Superior temporal gyrus (tissue), 1 donor: Measurements from ENCODE around the gene UBE2O.
A peak's percentile ranks its signal among the peaks of the same experiment; 100 is the strongest.
"Not testable (repeated sequence)": the region's sequence is repeated elsewhere in the genome, so short reads cannot be mapped to it uniquely, and the experiment has no call there.

Experiments
- DNase-seq: peaks from one replicate; pipeline ENCODE4 v3.0.0-alpha.2; 2016; ENCODE audit errors: extremely low spot score

UBE2O gene

DNA sequence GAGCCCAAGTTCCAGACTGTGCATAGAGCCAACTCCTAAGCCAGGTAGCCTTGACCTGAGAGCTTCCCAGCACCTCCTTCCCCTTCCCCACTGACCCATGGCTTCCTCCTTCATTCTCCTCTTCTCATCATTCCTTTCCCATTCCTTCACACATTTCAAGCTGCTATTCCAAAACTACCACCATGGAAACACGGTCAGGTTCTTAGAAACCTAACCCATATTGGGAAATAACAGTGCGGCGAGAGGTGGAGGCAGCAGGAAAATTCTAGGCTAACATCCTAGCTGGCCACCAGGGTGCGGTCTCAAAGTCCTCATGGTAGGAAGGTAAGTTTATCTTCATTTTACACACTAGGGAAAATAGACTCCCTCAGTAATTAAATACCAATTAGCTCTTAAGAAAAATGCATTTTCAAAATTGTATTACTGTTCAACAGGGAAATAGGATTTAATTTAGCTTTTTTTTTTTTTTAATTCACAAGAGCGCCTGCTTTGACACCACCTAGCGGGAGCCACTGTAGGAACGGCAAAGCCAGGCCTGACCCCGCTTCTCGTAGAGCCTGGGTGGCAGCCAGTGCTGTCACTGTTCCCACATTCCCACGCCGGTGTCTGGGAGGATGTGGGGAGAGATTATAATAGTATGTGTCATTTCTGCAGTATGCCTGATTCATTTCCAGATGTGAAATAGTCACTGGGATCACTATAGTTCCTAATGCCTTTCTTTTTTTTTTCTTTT is 82.5 kb downstream of the UBE2O start:
- no peak for DNase-seq

DNA sequence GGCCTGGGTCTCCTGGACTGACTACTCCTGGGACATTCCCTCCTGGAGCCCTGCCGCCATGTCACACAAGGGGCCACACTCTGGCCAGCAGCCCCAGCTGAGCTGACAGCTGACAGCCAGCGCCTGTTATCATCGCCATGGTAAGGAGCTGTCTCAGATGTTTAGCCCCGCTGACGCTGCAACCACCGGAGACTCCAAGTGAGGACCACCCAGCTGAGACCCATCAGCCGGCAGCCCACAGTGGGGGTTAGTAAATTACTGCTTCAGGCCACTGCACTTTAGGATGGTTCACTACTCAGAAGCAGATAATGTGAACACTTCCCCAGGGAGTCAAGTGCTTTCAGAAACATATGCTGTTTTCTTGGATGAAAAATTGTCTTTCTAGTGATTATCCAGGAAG is 83.1 kb downstream of the UBE2O start:
- DNase-seq = no peak

DNA sequence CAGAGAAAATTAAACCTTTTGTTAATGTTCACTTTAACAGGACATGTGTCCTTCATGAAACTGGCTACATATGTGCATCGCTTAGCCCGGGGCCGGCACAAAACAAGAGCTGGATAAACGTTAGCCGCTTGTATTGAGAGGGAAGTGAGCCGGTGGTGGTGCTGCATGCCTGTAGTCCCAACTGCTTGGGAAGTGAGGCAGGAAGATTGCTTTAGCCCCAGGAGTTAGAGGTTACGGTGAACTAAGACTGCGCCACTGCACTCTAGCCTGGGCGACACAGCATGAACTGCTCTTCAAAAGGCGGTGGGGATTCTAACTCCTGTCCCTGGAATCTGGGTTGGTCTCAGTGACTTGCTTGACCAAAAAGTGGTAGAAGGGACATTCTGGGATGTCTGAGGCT is 83.6 kb downstream of the UBE2O start:
- no peak for DNase-seq

DNA sequence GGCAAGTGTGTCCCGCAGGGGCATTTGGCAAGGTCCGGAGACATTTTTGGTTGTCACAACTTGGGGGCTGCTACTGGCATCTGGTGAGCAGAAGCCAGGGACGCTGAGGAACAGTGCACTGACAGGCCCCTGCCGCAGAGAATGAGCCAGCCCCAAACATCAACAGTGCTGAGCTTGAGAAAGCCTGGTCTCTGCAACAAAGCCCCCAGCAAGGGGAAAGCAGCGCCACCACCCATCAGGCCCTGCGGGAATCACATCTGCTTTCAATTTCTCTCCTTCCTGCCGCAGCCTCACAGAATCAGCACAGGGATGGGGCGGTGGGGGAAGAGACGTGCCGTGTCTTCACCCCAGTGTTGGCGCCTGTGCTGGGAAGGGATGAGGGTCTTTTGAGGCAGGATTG is 84.4 kb downstream of the UBE2O start:
- DNase-seq = no peak

DNA sequence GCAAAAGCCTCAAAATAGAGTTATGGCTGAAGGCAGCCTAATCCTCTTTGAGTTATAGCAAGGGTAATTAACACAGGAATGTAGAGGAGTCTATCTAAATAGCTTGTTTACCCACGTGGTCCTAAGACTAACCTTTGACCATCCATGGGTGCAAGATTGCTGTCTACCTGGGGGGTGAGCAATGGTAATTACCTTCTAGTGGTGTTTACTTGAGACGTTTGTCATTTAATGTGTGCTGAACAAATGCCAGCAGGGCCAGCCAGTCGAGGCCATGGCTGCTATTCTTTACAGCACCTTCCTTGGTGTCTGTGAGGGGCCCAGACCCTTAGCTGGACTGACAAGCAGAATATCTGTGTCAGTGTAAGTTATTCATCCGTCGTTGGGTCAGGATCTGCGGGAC is 85.3 kb downstream of the UBE2O start:
- DNase-seq = no peak

DNA sequence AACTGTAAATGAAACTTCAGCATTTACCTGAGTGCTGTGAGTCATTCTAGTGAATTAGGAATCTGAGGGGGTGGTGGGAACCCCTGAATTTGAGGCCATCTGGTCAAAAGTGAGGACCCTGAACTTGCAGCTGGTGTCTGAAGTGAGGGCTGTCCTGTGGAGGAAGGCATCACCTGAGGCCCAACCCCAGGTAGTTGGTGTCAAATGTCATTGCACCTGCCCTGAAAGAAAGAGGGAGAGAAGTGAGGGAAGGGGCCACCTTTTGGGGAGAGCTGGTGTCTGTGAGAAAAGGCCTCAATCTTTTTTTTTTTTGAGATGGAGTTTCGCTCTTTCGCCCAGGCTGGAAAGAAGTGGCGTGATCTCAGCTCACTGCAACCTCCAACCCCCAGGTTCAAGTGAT is 86.7 kb downstream of the UBE2O start:
- no peak for DNase-seq

DNA sequence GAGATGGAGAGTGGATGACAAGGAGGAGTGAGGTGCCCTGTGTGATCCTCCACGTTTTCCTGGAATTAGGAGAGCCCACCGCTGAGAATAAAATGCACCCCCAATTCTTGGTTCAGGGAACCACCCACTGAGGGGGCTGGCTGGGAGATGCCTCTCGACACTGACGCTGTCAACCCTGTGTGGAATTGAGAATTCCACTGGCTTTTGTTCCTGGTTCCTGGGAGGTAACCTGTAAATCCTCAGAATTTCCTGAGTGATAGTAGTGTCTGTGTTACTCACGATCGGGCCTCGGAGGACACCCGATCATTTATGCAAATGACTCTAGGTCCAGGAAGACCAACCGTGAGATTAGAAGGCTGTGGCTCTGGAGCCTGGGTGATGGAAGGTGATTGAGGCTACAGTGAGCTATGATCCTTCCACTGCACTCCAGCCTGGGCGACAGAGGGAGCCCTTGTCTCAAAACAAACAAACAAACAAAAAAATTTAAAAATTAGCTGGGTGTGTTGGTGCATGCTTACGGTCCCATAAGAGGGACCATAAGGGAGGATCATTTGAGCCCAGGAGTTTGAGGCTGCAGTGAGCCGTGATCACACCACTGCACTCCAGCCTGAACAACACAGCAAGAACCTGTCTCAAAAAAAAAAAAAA is 87.6 kb downstream of the UBE2O start:
- DNase-seq = no peak

DNA sequence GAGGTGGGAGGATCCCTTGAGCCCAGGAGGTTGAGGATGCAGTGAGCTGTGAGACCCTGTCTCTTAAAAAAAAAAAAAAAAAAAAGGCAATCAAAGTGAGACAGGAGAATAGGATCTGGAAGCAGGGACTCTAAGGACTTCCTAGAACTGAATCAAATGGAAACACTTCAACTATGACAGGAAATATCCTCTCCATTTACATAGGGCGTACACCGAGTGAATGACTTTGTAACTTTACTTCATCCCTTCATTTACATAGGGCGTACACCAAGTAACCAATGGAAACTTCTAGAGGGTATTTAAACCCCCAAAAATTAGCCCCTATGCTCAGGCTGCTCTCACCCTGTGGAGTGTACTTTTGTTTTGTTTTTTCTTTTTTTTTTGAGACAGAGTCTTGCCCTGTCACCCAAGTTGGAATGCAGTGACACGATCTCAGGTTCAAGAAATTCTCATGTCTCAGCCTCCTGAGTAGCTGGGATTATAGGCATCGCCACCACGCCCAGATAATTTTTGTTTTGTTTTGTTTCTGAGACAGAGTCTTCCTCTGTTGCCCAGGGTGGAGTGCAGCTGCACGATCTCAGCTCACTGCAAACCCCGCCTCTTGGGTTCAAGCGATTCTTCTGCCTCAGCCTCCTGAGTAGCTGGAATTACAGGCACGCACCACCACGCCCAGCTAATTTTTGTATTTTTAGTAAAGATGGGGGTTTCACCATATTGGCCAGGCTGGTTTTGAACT is 89.7 kb downstream of the UBE2O start:
- DNase-seq = no peak

DNA sequence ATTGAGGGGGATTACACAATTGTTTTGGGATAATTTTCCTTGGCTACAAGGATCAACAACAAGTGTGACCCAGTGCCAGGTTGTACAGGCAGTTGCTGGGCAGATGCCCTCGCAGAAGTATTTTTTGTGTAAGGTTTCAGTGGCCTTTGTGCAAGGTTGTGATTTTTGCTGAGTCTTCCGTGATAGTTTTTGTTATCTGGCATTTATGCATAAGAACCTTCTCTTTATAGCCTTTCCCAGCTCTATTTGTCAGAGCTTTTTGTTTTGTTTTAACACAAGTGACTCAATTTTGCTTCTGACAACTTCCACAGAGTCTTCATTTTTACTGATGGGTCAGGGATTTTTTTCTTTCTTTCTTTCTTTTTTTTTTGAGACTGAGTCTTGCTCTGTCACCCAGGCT is 92.5 kb downstream of the UBE2O start:
- DNase-seq = no peak

DNA sequence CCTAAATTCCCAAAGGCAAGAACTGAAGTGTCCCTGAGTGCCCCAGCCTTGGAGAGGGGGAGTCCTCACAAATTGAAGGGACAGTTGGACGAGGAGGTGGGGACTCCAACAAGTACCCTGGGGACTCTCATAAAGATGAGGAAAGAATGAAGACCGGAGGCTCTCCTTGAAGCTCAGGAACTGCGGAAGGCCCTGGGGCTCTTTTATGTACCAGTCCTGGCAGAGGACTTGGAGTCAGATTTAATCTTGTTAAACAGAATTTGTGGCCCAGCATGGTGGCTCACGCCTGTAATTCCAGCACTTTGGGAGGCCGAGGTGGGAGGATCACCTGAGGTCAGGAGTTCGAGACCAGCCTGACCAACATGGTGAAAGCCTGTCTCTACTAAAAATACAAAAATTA is 93.2 kb downstream of the UBE2O start:
- not testable (repeated sequence) for DNase-seq

DNA sequence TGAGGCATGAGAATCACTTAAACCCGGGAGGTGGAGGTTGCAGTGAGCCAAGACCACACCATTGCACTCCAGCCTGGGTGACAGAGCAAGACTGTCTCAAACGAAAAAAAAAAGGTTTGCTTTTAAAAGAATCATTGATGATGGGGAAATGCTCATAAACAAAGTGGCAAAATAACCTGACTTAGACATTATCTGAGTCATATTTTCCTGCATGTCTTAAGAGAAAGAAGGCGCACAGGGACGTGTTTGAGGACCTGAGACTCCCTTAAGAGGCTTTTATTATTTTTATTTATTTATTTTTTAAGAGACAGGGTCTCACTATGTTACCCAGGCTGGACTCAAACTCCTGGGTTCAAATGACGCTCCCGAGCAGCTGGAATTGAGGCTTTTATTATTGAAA is 93.6 kb downstream of the UBE2O start:
- DNase-seq = no peak

DNA sequence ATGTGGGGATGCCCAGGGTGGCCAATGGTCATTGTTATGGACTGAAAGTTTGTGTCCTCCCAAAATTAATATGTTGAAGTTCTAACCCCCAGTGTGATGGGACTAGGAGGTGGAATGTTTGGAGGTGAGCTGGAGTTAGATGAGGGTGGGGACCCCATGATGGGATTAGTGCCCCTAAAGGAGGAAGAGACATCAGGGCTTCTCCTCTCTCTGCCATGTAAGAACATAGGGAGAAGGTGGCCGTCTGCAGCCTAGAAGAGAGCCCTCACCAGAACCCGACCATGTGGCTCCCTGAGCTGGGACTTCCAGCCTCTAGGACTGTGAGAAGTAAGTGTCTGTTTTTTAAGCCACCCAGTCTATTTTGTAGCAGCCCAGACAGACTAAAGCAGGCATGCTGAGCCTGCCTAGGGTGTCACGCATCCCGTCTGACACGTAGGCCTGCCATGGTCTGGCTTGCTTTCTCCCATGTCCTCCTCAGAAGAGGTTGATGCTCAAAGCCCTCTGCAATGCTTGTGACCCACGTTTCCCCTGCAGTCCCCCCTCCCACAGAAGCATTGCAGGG is 95.3 kb downstream of the UBE2O start:
- DNase-seq = no peak

DNA sequence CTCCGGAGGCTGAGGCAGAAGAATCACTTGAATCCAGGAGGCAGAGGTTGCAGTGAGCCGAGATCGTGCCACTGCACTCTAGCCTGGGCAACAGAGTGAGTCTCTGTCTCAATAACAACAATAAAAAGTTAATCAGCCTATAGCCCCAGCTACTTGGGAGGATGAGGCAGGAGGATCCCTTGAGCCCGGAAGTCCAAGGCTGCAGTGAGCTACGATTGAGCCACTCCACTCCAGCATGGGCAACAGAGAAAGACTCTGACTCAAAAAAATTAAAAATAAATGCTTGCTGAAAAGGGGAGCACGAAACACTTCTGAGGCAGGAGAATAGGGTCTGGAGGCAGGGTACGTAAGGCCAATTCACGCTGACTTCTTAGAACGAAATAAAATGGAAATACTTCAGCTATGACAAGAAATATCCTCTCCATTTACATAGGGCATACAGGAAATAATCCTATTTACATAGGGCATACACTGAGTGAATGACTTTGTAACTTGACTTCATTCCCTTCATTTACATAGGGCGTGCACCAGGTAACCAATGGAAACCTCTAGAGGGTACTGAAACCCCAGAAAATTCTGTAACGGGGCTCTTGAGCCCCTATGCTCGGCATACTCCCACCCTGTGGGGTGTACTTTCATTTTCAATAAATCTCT is 96.0 kb downstream of the UBE2O start:
- DNase-seq = no peak

DNA sequence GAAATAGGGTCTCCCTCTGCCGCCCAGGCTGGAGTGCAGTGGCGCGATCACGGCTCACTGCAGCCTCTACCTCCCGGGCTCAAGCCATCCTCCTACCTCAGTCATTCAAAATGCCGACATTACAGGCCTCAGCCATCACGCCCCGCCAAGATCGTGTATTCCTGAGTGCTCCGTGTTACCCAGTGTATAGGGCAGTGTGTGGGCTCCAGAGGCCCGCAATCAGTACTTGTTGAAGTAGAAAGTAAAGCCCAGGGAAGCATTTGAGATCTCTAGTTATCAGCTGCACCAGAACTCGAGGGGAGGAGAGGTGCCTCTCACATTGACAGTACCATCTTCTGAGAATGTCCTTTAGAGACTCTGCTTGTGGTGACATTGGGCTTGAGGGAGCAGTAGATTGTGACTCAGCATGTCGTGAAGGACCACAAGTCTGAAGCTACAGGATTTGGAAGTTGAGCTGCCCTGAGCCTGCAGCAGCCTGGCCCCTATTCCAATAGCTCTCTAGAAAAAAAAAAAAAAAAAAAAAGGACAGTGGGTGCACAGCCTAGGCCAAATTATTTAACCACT is 98.1 kb downstream of the UBE2O start:
- no peak for DNase-seq

DNA sequence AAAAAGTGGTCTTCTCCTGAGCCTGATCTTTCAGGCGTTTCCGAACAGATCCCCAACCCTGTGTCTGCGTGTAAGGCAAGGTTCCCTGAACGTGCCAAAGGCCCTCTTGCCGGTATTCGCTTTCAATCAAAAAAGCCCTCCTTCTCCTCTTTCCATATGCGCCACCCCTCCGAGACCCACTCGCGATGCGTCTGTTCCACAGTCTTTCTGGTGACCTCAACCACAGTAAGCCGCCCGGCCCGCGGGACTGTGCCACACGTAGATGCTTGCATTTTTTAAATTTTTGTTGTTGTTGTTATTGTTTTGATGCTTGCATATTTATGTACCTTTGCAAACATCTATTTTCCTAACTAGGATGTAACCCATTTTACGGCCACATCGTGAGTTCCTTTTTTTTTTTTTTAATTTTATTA is 98.6 kb downstream of the UBE2O start:
- no peak for DNase-seq

DNA sequence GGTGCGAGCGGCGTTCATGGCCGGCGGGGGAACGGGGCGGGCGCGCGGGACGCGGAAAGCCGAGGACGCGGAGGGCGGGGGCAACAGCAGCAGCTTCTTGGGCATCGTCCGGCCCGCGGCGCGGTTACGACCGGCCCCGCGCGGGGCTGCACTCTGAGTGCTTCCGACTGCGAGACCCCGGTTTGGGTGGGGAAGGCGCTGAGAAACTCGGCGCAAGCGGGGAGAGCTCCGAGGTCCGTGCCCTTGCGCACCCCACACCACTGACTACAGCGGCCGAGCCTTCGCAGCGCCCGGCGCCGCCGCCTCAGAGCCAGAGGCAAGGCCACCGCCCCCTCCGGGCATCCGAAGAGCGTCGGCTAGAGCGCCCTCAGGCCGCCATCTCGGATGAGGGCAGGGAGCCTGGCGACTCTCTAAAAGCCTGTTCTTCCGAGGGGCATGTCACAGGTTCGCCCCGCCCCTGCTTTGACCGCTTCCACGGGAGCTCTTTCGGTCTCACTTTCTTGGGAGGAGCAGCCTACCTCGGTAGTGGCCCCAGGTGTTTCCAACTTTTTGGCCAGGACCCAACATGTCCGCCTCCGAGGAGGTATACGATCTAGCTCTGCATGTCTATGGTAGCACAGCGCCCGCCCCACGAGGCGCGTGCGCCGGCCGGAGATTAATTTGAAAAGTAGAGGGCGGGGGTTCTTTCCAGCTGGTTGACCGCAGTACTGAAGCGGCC is 99.2 kb downstream of the UBE2O start, which contains the start of gene PRPSAP1:
Gene PRPSAP1, minus strand, starts transcription at position 318 of the 718 bp plus-strand sequence. Its CDS starts 213 bp downstream, at position 105.
- DNase-seq = peak; percentile 94

DNA sequence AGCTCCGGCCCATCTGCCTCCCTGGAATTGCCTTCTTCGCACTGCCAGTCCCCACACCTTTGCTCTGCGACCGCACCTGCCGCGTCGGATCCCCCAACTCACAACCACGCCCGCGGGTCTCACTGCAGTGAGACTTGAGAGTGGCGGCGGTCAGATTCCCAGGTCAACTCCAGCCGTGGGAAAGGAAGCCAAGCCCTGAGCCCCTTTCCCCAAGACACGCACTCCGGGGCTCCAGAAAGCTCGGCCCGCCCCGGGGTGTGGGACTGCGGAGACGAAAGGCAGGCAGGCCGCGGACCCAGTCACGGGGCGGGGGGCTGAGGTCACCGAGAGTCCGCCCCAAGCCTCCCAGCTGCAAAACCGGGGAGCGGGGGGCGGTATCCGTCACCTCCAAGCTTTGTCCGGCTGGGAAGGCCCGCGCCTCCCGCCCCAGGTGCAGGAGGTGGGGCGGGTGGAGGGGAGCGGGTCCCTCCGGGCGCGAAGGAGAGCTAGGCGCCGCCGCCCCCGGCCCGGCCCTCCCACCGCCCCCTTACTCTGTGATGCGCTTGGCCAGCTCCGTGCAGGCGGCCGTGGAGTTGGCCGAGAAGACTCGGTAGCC is 99.9 kb downstream of the UBE2O start:
- DNase-seq = no peak

DNA sequence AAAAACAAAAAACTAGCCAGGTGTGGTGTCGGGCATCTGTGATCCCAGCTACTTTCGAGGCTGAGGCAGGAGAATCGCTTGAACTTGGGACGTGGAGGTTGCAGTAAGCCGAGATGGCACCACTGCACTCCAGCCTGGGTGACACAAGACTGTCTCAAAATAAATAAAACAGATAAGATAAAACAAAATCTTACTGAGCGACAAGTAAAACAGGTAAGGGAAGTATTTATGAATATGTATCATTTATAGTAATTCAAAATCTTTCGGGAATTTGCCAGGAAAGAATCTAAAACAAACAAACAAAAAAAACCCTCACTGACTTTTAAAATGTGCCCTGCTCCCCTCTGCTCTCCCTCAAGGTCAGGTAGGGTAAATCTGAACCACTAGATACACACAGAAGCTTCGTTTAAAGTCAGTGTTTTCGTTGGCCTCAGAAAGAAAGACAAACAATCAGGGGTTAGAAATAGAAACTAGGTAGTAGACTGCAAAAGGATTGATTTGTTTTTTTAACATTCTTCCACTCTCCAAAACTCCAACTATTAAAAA is 101.4 kb downstream of the UBE2O start:
- DNase-seq = no peak

DNA sequence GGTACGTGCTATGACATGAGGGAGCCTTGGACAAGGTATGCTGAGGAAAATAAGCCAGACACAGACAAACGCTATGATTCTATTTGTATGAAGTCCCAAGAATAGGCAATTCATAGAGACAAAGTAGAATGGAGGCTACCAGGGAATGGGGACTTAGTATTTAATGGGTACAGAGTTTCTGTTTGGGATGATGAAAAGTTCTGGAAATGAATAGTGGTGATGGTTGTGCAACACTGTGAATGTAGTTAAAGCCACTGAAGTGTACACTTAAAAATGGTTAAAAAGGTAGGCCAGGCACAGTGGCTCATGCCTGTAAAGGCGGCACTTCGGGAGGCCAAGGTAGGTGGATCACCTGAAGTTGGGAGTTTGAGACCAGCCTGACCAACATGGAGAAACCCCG is 102.5 kb downstream of the UBE2O start:
- no peak for DNase-seq

DNA sequence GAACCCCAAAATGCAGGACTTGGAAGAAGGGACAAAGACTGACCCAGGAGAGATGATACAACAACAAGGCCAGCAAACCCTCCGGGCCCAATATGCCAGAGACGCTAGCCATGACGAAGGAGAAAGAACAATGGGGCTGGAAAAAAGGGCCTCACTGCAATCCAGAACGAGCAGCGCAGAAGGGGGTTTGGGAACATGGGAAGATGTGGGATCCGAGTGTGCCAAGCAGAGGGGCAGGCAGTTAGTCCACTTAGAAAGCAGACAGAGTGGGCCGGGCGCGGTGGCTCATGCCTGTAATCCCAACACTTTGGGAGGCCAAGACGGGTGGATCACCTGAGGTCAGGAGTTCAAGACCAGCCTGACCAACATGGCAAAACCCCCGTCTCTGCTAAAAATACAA is 106.0 kb downstream of the UBE2O start:
- DNase-seq = not testable (repeated sequence)
